HUDEP-2 (cell line): ENCODE results near the gene FNDC3B.
"Not testable (repeated sequence)": the region's sequence is repeated elsewhere in the genome, so short reads cannot be mapped to it uniquely, and the experiment has no call there.

Experiments
- DNase-seq, 76 experiments: peaks; one replicate each; lab custom pipeline; 2025; ENCODE audit not compliant: unreplicated experiment in 76 of 76; lab: John Stamatoyannopoulos, UW

FNDC3B gene

DNA sequence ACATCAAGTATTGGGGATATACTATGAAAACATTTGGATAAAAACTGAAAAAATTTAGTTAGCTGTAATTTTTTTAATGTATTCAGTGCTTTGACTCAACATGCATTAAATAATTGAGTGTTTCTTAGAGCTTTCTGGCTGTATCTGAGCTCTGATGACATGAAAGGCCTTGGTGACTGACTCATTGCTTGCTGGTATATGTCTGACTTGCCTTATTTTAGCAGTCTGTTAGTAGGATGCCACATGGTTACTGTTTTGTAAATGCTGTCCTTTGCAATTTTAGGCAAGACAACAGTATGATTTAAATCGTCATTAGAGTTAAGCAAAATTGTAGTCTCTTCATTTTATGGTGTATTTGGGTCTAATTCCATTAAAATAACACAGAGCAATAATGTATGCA is 209.7 kb downstream of the FNDC3B start:
- no peak for DNase-seq

DNA sequence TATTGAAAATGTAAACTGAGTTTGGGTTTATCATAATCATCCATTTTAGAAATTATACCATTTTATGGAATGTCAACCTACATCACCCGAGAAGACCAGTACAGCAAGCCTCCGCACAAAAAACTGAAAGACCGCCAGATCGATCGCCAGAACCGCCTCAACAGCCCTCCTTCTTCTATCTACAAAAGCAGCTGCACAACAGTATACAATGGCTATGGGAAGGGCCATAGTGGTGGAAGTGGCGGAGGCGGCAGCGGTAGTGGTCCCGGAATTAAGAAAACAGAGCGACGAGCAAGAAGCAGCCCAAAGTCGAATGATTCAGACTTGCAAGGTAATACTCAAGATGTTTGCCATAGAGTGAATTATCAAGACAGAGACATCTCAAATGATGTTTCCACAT is 211.8 kb downstream of the FNDC3B start:
- DNase-seq: no peak

DNA sequence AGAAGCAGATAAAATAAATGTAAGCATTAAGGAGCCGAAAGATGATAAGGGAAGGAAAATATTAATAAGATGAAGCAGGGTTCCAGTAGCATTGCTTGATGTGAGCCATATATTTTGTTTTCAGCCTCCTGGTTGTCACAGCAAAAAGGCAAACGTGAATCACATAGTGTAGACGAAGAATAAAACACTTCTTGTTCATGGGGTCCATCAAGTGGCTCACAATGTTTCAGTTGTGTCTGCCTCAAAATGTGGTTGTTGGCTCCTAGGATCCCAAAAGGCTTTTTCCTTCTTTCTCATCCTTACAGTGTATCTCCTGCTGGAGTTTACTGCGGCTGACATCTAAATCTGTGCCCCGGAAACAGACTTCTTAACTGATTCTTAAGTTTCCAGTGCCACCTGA is 213.8 kb downstream of the FNDC3B start:
- no peak for DNase-seq

DNA sequence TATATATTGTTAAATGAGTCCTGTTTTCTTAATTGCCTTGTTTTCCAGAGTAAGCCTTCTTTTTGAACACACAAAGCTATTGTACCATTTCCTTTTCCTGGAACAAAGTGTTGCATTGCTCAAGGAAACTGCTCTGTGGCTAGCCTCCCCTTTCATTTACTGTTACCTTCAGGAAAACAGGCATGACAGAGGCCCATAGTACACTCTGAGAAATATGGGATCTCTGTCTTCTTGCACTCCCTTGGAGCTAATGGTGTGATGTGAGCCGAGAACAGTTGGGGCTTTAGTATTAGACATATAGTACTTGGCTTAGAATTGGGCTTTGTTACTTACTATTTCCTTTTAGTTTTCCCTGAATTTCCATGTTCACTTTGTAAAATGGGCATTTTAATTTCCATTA is 215.2 kb downstream of the FNDC3B start:
- no peak for DNase-seq

DNA sequence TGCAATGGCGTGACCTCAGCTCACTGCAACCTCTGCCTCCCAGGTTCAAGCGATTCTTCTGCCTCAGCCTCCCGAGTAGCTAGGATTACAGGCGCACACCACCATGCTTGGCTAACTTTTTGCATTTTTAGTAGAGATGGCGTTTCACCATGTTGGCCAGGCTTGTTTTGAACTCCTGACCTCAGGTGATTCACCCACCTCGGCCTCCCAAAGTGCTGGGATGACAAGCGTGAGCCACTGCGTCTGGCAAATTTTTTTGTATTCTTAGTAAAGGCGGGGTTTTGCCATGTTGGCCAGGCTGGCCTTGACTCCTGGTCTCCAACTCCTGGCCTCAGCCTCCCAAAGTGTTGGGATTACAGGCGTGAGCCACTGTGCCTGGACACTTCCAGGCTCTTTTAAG is 215.9 kb downstream of the FNDC3B start:
- DNase-seq: not testable (repeated sequence)

DNA sequence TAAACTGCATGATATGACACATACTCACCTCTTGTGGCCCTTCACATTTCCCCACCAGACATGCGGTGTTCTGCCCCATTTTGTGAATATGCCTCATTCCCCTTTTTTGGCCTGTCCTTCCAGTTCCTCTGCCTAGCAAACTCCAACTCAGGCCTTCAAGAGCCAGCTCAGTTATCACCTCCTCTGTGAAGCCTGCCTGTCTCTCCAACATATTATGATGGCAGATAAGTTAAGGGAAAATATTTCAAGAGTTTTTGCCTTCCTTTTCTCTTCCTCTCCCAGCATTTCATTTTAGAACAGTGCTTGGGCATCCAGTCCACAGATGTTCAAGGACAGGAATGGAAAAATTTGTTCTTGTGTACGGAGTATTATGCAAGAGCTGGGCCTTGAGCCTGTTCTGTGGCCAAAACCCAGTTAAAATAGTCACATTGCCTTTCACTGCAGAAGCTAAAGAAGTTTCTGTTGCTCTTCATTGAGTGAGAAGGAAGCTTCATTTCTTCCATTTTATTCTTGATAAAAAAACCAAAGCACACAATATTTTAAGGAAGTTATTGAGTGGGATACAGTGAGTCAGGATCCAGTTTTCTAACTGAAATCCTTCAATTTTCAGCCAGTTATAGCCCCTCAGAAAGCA is 216.8 kb downstream of the FNDC3B start:
- DNase-seq: no peak

DNA sequence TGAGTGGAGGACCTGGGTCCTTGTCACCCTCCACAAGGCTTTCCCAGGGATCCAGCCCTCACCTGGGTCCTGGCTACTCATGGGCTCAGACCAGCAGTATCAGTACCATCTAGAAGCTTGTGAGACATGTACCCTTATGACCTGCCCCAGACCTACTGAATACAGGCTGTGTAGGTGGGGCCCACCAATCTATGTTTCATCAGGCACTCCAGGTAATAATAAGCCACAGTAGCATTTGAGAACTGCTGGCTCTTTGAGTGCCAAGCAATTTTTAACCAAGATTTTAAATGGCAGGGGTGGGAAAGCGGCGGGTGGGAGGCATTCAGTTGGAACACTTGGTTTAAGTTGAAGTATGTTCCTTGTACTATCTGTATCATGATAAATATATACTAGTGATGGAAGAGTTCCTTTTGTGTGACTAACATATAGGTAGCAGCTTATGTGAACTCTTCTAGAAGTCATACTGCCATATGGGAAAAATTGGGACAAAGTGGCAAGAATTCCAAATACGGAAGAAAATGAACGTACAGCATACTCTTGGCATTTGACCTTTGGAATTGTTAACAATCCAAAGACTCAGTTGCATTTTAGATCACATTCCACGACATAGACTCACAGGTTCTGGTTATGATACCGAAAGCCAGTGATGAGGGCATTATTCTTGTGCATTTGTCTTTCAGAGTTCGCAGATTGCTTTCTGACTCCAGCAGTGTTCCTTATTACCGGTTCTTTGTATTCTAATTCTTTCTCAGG is 218.4 kb downstream of the FNDC3B start:
- DNase-seq: no peak

DNA sequence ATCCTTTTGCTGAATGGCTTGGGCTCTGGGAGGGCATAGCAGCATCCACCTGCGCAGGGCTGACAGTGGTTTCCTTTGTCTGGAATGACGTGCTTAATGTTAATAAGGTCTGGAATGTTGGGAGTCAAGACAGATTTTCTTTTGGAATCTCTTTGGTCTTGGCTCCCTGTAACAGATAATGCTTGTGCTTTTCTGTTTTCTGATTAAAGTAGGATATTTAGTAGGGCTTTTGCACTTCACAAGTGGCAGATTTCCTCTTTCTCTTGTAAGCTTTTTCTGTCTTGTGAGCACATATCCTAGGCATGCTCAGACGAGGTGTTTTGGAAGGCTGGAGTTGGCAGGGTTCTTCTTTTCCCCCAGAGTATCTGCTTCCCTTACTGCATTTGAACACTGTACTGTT is 219.2 kb downstream of the FNDC3B start:
- no peak for DNase-seq

DNA sequence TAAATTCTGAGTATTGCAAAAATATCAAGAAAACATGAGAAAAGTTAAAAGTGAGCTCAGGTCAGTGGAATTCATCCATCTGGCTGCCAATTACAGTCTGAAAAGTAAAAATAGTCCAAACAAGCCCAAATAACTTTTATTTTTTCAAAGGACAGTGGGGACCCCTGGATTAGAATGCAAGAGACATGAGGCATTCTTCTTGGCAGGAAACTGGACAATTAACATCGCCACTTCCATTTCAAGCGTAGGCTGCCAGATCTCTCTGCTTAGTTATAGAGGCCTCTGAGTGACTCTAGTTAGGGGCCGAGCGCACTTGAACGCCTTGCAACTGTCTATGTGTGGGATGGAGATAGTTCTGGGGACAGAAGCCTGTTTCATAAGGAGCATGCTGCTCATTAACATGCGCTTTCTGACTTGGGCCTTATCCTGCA is 219.7 kb downstream of the FNDC3B start:
- DNase-seq: no peak

DNA sequence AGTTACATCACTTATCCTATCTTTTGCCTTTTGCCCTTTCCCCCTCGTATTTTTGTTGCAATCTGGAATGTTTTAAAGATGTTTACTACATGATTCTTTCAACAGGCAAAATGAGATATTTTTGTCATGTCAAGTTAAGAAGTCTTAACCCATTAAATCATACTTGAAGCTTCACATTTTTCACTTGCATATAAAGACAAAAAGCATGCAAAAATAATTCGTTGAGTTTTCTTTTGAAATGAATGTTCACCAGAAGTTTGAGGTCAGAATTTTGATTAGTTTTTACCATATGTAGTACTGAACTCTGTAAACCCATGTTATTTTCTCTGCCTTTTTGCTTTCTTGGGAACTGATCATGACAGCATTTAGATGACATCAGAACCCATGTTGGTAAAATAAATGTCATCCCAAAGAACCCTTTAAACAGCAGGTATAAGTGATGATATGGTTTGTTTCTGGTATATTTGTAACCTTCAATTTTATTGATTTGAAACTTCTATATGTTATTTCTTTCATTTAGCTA is 220.4 kb downstream of the FNDC3B start:
- no peak for DNase-seq

DNA sequence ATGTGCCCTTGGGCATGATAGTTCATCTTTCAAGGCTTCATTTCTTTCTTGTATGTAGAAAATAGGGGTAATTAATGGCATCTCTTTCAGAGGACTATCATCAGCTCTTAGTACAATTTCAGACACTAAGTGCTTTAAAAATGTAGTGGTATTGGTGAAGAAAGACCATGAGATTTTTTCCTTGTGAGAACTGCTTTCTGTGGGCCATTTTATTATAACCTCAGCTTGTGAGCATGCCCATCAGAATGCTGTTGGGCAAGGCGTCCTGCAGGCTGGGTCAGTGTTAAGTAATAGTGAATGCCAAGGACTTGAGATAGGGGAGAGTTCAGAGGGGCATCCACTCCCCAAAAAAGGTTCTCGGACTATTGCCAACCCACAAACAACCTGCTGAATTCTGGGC is 221.0 kb downstream of the FNDC3B start:
- no peak for DNase-seq

DNA sequence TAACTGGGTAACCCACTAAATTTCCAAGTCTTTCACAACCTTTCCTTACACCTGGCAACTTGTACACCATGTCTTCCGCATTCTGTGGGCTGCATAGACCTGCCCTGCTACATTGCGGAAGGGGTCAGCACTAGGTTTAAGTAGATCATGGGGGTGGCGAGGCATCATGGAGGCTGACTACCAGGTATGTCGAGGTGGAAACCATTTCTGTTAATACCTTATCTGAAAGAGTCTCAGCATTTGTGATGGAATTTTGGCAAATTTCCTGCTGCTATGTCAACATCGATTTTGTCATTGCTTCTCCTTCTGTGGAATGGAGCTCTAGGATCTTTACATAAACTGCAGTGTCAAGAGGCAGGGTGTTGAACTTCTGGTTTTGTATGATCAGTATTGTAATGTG is 221.7 kb downstream of the FNDC3B start:
- DNase-seq: no peak

DNA sequence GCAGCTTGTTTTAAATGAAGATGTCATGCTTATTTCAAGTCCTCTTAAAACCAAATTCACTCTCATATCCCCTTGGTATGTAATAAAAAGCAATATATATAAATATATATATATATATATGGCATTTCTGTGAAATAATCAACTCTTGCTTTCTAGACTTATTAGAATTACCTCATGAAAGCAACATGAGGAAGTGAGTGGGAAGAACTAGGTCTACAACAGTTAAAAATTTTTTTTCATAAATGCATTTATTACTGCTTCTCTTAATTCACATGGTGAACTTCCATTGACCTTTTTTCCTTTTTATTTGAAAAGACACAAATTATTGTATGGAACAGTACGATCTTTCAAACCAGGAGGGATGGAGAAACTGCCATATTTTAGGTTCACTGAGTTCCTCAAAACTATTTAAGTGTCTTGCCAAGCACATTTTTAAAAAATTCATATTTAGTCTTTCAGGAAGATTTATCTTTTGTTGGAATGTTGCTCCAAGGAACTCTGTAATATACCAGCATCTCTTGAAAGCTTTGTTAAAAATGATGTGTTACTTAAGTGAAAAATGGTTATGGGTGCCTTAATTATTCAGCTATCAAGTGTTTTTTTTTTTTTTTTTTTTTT is 223.7 kb downstream of the FNDC3B start:
- no peak for DNase-seq

DNA sequence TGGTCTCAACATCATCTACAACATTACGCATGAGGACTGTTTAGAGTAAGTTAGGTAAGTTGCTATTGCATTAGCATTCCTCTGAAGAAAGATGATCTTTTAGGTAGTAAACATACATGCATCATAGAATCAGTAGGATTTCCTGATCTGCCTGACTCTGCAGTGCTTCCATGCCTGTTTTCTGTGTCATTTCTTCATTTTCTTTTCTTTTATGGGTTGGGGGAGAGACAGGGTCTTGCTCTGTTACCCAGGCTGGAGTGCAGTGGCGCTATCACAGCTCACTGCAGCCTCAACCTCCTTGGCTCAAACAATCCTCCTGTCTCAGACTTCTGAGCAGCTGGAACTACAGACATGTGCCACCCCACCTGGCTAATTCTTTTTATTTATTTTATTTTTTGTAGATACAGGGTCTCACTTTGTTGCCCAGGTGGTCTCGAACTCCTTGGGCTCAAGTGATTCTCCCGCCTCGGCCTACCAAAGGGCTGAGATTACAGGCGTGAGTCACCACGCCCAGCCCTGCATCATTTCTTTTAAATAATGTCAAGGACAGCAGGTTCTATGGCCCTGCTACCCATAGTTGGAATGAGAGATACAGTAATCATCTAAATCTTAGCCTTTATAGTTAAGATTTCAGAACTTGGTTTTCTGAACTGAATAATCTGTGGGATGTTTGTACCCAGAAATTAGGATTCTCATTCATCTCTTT is 224.6 kb downstream of the FNDC3B start:
- DNase-seq: no peak

DNA sequence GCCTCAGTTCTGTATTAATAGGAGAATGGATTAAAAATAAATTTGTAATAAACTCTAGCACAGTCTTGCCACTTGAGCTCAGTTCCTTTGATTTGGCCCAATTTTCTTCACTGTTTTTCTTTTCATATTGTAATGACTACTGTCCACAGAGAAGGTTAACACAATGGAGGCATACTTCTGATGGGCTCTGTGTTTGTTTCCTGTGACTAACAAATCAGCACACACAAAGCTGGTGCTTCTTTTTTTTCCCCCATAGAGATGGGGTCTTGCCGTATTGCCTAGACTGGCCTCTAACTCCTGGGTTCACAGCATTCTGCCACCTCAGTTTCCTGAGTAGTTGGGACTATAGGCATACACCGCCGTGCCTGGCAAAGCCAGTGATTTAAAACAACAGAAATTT is 226.7 kb downstream of the FNDC3B start:
- no peak for DNase-seq

DNA sequence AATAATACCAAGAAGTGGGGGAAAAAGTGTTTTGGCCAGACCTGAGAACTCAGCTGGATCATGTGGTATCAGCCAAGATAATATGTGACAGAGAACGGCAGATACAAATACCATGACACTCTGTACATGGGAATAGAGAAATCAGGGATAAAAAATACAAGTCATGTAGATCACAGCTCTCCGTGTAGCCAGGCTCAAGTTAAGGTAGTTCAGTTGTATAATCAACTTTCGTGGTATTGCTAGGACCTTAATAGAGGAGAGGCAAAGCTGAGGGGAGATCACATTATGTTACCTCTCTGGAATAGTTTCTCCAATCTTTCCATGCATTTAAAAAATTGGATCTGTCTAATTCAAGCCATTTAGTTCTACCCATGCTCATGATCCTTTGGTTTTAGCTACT is 229.0 kb downstream of the FNDC3B start:
- no peak for DNase-seq

DNA sequence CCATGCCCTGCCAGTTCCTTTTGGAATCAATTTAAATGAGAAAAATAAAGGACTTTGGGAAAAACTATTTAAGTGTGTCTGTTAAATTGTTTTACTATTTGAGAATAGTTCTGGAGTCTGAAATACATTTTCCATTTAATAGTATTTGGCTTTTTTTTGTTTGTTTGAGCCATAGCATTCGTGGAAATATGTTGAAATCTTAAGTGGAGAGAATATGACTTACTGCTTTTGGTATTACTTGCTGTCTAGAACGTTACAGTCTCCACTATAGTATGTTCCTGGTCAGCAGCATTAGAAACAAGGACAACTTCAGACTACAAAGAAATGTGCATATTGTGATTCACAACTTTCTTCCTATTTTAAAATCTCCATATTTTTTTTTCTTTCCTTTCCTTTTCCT is 229.5 kb downstream of the FNDC3B start:
- DNase-seq: no peak

DNA sequence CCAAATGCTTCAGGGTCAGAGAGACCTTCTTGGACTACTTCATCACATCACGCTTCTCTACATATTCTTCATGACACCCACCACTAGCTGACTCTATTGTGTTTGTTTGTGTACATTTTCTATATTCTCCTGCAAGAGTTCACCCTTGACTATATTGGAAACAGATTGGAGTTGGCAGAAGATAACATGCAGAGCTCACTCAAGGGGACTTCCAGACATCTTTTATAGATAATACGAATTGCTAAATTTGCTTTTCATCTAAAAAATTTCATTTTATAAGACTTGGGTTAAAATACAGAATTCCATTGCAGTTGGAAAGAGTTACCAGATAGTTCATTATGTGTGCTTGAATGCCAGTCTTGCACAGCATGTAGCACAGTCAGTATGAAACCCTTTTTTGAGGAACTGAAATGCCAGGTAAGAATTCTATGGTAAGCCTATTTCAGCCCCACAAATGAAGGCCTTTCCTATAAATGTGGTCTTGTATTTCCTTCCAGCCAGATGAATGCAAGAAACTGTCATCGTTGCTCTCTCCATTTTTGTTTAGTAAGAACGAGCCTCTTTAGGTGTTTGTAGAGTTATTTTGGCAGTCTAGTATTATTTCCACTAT is 231.3 kb downstream of the FNDC3B start:
- DNase-seq: no peak

DNA sequence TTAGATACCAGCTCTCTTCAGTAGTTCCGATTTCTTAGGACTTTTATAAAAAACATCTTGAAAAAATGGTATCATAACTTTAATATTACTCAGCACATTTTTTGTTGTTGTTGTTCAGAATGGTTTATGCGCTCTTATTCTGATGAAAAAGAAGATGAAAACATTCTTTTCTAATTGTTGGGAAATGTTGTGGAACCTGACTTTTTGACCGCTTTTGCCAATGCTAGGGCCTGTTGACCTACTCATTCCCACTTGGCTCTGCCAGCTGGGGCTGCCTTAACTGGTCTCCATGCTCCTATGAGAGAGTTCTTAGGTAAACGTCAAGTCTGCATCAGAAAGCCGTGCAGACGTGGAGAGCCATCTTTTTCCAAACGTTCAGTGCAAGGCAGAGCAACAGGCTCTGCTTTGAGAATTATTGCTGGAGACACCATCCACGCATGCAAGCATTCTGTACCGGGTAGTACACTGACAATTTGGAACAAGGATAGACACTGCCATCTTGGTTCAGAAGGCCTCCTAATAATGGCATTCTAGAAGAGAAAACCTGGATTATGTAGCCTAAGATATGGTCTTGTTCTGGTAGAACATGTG is 232.1 kb downstream of the FNDC3B start:
- no peak for DNase-seq

DNA sequence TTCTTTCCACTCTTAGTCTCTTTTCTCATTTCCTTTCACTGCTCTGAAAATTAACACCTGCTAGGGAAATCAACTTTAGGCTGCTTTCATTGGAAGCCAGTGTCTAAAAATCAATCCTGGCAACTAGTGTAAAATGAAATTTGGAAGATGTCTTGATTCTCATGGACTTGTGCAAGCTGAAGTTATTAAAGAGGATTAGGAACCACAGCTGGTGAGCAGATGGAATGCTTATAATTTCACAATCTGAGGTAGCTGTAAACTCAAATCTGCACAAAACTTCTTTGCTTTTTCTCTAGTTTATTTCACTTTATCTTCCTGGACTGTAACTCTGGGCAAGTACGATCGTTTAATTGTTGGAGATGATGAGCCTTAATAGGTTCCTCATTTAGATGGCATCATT is 233.3 kb downstream of the FNDC3B start:
- no peak for DNase-seq

DNA sequence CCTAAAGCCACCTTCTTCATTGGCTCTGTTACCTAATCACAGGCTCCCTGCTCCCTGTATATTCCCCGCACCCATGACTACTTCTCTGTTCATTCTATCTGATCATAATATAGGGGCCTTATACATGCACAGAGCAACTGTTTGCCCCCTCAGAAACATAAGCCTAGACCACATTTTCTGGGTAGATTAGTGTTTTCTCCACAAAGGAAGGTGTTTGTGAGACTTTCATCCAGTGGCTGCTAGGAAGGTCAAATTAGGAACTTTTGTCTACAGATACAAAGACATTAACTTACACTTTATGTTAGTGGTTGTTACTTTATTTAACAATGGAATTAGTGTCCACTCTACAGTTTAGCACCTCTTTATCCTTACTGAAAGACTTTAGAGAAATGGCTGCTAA is 234.0 kb downstream of the FNDC3B start:
- DNase-seq: no peak
